Hepatocyte (in vitro differentiated cells): ENCODE measurements around the gene NCF4. TPM values are rescaled to one million over a fixed set of nuclear protein-coding genes. Genes with fewer than 3 reads are reported as not detected.

Experiments used
- DNase-seq: peaks from one replicate; pipeline ENCODE4 v3.0.0-alpha.2; 2016; ENCODE audit warnings: low spot score
- H2AFZ ChIP-seq: fragments of 200-600 bp; sonication (generic); 2 replicates; pipeline ENCODE4 v1.6.0; 2016; ENCODE audit warnings: antibody characterized with exemption, mild to moderate bottlenecking
- H3K27ac ChIP-seq: fragments of 200-600 bp; sonication (generic); 2 replicates; pipeline ENCODE4 v1.5.1; 2016; ENCODE audit warnings: mild to moderate bottlenecking
- H3K27me3 ChIP-seq: fragments of 200-600 bp; sonication (generic); 2 replicates; pipeline ENCODE4 v1.6.1; 2016
- H3K36me3 ChIP-seq: fragments of 200-600 bp; sonication (generic); replicated peaks from 2 replicates; pipeline ENCODE4 v1.5.1; 2016; ENCODE audit warnings: low read depth; ENCODE audit not compliant: insufficient read depth
- H3K4me1 ChIP-seq: fragments of 200-600 bp; sonication (generic); 2 replicates; pipeline ENCODE4 v1.5.1; 2016; ENCODE audit warnings: mild to moderate bottlenecking, moderate library complexity; ENCODE audit not compliant: insufficient read depth
- H3K4me2 ChIP-seq: fragments of 200-600 bp; sonication (generic); 2 replicates; pipeline ENCODE4 v1.6.0; 2016
- H3K4me3 ChIP-seq: fragments of 200-600 bp; sonication (generic); 2 replicates; pipeline ENCODE4 v1.5.1; 2016; ENCODE audit warnings: mild to moderate bottlenecking
- H3K79me2 ChIP-seq: fragments of 200-600 bp; sonication (generic); 2 replicates; pipeline ENCODE4 v1.6.0; 2017; ENCODE audit warnings: mild to moderate bottlenecking
- H3K9me2 ChIP-seq: fragments of 200-600 bp; sonication (generic); replicated peaks from 2 replicates; pipeline ENCODE4 v1.6.0; 2017; ENCODE audit warnings: mild to moderate bottlenecking; ENCODE audit not compliant: insufficient read depth
- H3K9me3 ChIP-seq: fragments of 200-600 bp; sonication (generic); 2 replicates; pipeline ENCODE4 v1.5.1; 2016; ENCODE audit warnings: low read depth, mild to moderate bottlenecking
- H4K20me1 ChIP-seq: fragments of 200-600 bp; sonication (generic); 2 replicates; pipeline ENCODE4 v1.6.0; 2016; ENCODE audit warnings: mild to moderate bottlenecking; ENCODE audit not compliant: insufficient read depth, poor library complexity, severe bottlenecking
- EZH2 ChIP-seq: fragments of 200-600 bp; sonication (generic); IDR thresholded peaks from 2 replicates; pipeline ENCODE4 v1.6.1; 2016; ENCODE audit warnings: antibody characterized with exemption, mild to moderate bottlenecking, borderline replicate concordance
- EZH2phosphoT487 ChIP-seq: fragments of 200-600 bp; sonication (generic); IDR thresholded peaks from one replicate; pipeline ENCODE4 v1.6.1; 2018; ENCODE audit warnings: antibody characterized with exemption, mild to moderate bottlenecking, low read depth, moderate library complexity; ENCODE audit not compliant: unreplicated experiment, severe bottlenecking
- WGBS: methylation state at CpG from one replicate; pipeline ENCODE4 v1.1.6; 2016; ENCODE audit warnings: low lambda C conversion rate; ENCODE audit errors: missing lambda C conversion rate; 5-methylcytosine and 5-hydroxymethylcytosine counted together
- polyA plus RNA-seq: library from polyadenylated mRNA; unstranded; fragments of >200 nt; fragmentation: Nextera tagmentation; extraction: Ambion mirVana; gene quantifications from 2 replicates; pipeline ENCODE4 v1.2.1, GENCODE V29; 2016
- total RNA-seq: library from RNA; depleted of rRNA; stranded (reverse); fragments of >200 nt; gene quantifications from 2 replicates; pipeline ENCODE4 v1.2.3, GENCODE V29; 2014
- TF ChIP-seq, protein P1 (sequence below): fragments of 200-600 bp; sonication (generic); IDR thresholded peaks from 2 replicates; pipeline ENCODE4 v1.5.1; 2016; ENCODE audit warnings: antibody characterized with exemption, mild to moderate bottlenecking; ENCODE audit not compliant: poor library complexity

The NCF4 gene
- total and polyA plus RNA-seq, 2 experiments from 2014 or later = 0.37 to 0.54 TPM

DNA sequence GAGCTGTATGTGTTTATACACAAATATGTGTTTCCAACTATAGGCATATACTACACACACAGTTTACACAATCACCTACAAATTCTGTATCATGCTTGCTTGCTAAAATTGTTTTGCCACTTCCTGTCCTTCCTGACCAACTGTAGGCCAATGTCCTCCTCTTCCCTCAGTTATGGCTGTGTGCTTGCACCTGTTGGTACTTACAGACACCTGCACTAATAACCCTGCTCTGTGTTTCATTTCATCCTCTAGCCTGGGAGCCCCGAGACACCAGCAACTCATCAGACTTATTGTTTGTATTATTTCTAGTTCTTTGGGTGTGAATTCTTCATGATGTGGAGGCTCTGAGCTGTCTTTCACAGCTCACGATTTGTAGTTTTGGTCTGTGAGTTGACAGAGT lies 1.8 kb upstream of the NCF4 start:
- Histone ChIP-seq H3K36me3 (no peaks in the 10 kb centered on the region), H2AFZ (no peak overlapping the region), H3K27ac (no peak overlapping the region), H3K27me3 (peaks cover 17% of the 10 kb centered on the region), H3K79me2 (no peaks in the 10 kb centered on the region), H3K4me3 (no peak overlapping the region), H3K4me1 (peaks cover 5% of the 10 kb centered on the region), H3K9me2 (no peaks in the 10 kb centered on the region), H4K20me1 (no peaks in the 10 kb centered on the region), H3K4me2 (no peak overlapping the region), H3K9me3 (no peaks in the 10 kb centered on the region)
- DNase-seq = no peak
- WGBS = 90% methylated on average over 2 of the region's 2 CpGs
- TF ChIP-seq EZH2phosphoT487 (no peak), EZH2 (no peak)
- TF ChIP-seq, protein P1, sequence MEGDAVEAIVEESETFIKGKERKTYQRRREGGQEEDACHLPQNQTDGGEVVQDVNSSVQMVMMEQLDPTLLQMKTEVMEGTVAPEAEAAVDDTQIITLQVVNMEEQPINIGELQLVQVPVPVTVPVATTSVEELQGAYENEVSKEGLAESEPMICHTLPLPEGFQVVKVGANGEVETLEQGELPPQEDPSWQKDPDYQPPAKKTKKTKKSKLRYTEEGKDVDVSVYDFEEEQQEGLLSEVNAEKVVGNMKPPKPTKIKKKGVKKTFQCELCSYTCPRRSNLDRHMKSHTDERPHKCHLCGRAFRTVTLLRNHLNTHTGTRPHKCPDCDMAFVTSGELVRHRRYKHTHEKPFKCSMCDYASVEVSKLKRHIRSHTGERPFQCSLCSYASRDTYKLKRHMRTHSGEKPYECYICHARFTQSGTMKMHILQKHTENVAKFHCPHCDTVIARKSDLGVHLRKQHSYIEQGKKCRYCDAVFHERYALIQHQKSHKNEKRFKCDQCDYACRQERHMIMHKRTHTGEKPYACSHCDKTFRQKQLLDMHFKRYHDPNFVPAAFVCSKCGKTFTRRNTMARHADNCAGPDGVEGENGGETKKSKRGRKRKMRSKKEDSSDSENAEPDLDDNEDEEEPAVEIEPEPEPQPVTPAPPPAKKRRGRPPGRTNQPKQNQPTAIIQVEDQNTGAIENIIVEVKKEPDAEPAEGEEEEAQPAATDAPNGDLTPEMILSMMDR = no peak

DNA sequence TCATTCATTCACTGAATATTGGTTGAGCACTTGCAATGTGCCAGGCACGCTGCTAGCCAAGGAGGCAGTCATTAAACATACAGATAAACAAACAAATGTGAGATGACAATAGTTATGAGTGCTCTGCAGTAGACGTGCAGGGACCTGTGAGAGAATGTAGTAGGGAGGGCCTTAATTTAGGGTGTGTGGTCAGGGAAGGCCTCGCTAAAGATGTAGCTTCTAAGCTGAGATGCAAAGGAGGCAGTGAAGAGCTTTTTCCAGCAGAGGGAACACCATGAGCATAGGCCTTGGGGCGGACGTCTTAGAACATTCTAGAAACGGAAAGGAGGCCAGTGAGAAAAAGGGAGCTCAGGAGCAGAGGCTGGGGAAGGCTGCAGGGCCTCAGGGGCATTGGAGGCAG lies 789 bp upstream of the NCF4 start:
- DNase-seq = no peak
- Histone ChIP-seq H3K4me2 (no peak overlapping the region), H2AFZ (no peak overlapping the region), H3K9me3 (no peaks in the 10 kb centered on the region), H3K27ac (no peak overlapping the region), H3K4me3 (no peak overlapping the region), H4K20me1 (no peaks in the 10 kb centered on the region), H3K4me1 (peaks cover 5% of the 10 kb centered on the region), H3K79me2 (no peaks in the 10 kb centered on the region), H3K9me2 (no peaks in the 10 kb centered on the region), H3K36me3 (no peaks in the 10 kb centered on the region), H3K27me3 (peaks cover 17% of the 10 kb centered on the region)
- WGBS = 68% methylated on average over 6 of the region's 6 CpGs
- no peak for TF ChIP-seq EZH2
- TF ChIP-seq, protein P1 = no peak
- TF ChIP-seq EZH2phosphoT487 = no peak

DNA sequence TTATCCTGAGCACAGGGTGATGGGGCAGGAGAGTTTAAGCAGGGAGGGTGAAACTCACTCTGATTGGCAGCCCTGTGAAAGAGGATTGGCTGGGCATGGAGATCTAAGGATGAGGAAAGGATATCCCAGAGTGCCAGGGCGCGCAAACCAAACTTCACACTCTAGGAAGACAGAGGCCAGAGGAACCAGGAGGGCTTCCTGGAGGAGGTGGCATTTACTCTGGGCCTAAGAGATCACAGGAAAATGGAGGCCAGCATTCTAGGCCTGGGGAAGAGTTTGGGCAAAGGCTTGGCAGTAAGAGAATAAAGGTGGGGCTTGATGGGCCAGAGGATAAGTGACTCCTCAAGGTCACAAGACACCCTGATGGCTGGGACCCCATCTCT lies 377 bp upstream of the NCF4 start:
- no peak overlapping the region for H3K27ac ChIP-seq
- DNase-seq = no peak
- TF ChIP-seq, protein P1 = no peak
- TF ChIP-seq EZH2phosphoT487 = no peak
- no peak for TF ChIP-seq EZH2
- no peaks in the 10 kb centered on the region for H3K9me3 ChIP-seq
- H3K4me2 ChIP-seq = no peak overlapping the region
- H2AFZ ChIP-seq = no peak overlapping the region
- no peaks in the 10 kb centered on the region for H3K36me3 ChIP-seq
- no peaks in the 10 kb centered on the region for H3K9me2 ChIP-seq
- peaks cover 17% of the 10 kb centered on the region for H3K27me3 ChIP-seq
- no peaks in the 10 kb centered on the region for H3K79me2 ChIP-seq
- H3K4me3 ChIP-seq = no peak overlapping the region
- no peaks in the 10 kb centered on the region for H4K20me1 ChIP-seq
- peaks cover 5% of the 10 kb centered on the region for H3K4me1 ChIP-seq
- whole genome bisulfite sequencing = 100% methylated on average over 2 of the region's 2 CpGs
